Large intestine (tissue), 3 donors: Measurements from ENCODE around the gene TMEM51. TPM values are rescaled to one million over a fixed set of nuclear protein-coding genes. Genes with fewer than 3 reads are reported as not detected.

ENCODE experiments used
- DNase-seq, 2 donors: peaks; one replicate each; pipeline versions ENCODE4 v3.0.0 to v3.0.0-alpha.2; 2013
- H3K27ac ChIP-seq: one replicate; pipeline ENCODE4 v1.5.1; 2013; ENCODE audit warnings: low read length
- H3K27me3 ChIP-seq: 2 replicates; pipeline ENCODE4 v1.6.1; 2013; ENCODE audit warnings: low read length; ENCODE audit not compliant: control insufficient read depth, insufficient read depth
- H3K36me3 ChIP-seq: 2 replicates; pipeline ENCODE4 v1.6.1; 2013; ENCODE audit warnings: low read length; ENCODE audit not compliant: control insufficient read depth, insufficient read depth
- H3K4me1 ChIP-seq: one replicate; pipeline ENCODE4 v1.6.1; 2013; ENCODE audit warnings: low read length; ENCODE audit not compliant: control insufficient read depth, insufficient read depth
- H3K4me3 ChIP-seq: one replicate; pipeline ENCODE4 v1.5.1; 2013; ENCODE audit warnings: low read length
- H3K9me3 ChIP-seq: one replicate; pipeline ENCODE4 v1.6.1; 2013; ENCODE audit warnings: mild to moderate bottlenecking, low read depth, low read length, moderate library complexity; ENCODE audit not compliant: control insufficient read depth
- WGBS: methylation state at CpG from one replicate; pipeline ENCODE4 v1.1.5; 2013; ENCODE audit warnings: low lambda C conversion rate; ENCODE audit not compliant: insufficient coverage; 5-methylcytosine and 5-hydroxymethylcytosine counted together
- polyA plus RNA-seq: library from polyadenylated mRNA; unstranded; fragments of 120-200 nt; gene quantifications from one replicate; pipeline ENCODE4 v1.2.1, GENCODE V29; 2013

The TMEM51 gene
- polyA plus RNA-seq, 1 donor = 35.7 TPM

GRCh38 chr1:15114884-15115283, 38.7 kb upstream of the TMEM51 start:
- Histone ChIP-seq H3K27me3 (no peaks in the 10 kb centered on the region), H3K27ac (no peak overlapping the region), H3K9me3 (no peaks in the 10 kb centered on the region), H3K4me3 (no peak overlapping the region), H3K36me3 (peaks cover 9% of the 10 kb centered on the region), H3K4me1 (no peaks in the 10 kb centered on the region)
- DNase-seq = no peak
- WGBS = no CpG with 5 or more reads among the region's 13 CpGs

- no peak for DNase-seq
- no peaks in the 10 kb centered on the region for H3K27me3 ChIP-seq
- H3K36me3 ChIP-seq = peaks cover 10% of the 10 kb centered on the region
- 100% methylated on average over 2 of the region's 15 CpGs for WGBS
- no peak overlapping the region for H3K27ac ChIP-seq
- no peak overlapping the region for H3K4me3 ChIP-seq
- no peaks in the 10 kb centered on the region for H3K9me3 ChIP-seq
- H3K4me1 ChIP-seq = no peaks in the 10 kb centered on the region
Measured at GRCh38 chr1:15115542-15116330, 37.8 kb upstream of the TMEM51 start.

- Histone ChIP-seq H3K4me3 (no peak overlapping the region), H3K27ac (no peak overlapping the region), H3K27me3 (no peaks in the 10 kb centered on the region), H3K9me3 (no peaks in the 10 kb centered on the region), H3K4me1 (no peaks in the 10 kb centered on the region), H3K36me3 (peaks cover 12% of the 10 kb centered on the region)
- WGBS = 0% methylated on average over 1 of the region's 5 CpGs
- peak in 1 of 2 donors; percentile 40 for DNase-seq
Measured at GRCh38 chr1:15116966-15117365, 36.6 kb upstream of the TMEM51 start.

GRCh38 chr1:15117671-15118325, 35.7 kb upstream of the TMEM51 start:
- Histone ChIP-seq H3K27me3 (no peaks in the 10 kb centered on the region), H3K4me3 (no peak overlapping the region), H3K4me1 (no peaks in the 10 kb centered on the region), H3K9me3 (no peaks in the 10 kb centered on the region), H3K36me3 (peaks cover 12% of the 10 kb centered on the region), H3K27ac (no peak overlapping the region)
- no peak for DNase-seq
- WGBS = no CpG with 5 or more reads among the region's 8 CpGs

GRCh38 chr1:15118579-15118978, 35.0 kb upstream of the TMEM51 start:
- Histone ChIP-seq H3K27ac (no peak overlapping the region), H3K4me1 (no peaks in the 10 kb centered on the region), H3K27me3 (no peaks in the 10 kb centered on the region), H3K9me3 (no peaks in the 10 kb centered on the region), H3K36me3 (peaks cover 12% of the 10 kb centered on the region), H3K4me3 (no peak overlapping the region)
- DNase-seq = no peak
- WGBS = 100% methylated on average over 1 of the region's 8 CpGs

- WGBS = no CpG with 5 or more reads among the region's 13 CpGs
Measured at GRCh38 chr1:15120251-15120945, 33.1 kb upstream of the TMEM51 start.

GRCh38 chr1:15122331-15122730, 31.2 kb upstream of the TMEM51 start:
- no CpG with 5 or more reads among the region's 7 CpGs for WGBS
- no peak overlapping the region for H3K4me3 ChIP-seq
- H3K9me3 ChIP-seq = no peaks in the 10 kb centered on the region
- no peak overlapping the region for H3K27ac ChIP-seq
- no peaks in the 10 kb centered on the region for H3K4me1 ChIP-seq
- H3K27me3 ChIP-seq = no peaks in the 10 kb centered on the region
- peaks cover 8% of the 10 kb centered on the region for H3K36me3 ChIP-seq
- DNase-seq = no peak

More at GRCh38 chr1:15120251-15120945, 33.1 kb upstream of the TMEM51 start:
- DNase-seq = no peak
- Histone ChIP-seq H3K27ac (no peak overlapping the region), H3K27me3 (no peaks in the 10 kb centered on the region), H3K4me1 (no peaks in the 10 kb centered on the region), H3K4me3 (no peak overlapping the region), H3K9me3 (no peaks in the 10 kb centered on the region), H3K36me3 (peaks cover 8% of the 10 kb centered on the region)

GRCh38 chr1:15123270-15123669, 30.3 kb upstream of the TMEM51 start:
- 80% methylated on average over 1 of the region's 5 CpGs for WGBS
- no peaks in the 10 kb centered on the region for H3K4me1 ChIP-seq
- H3K27me3 ChIP-seq = no peaks in the 10 kb centered on the region

GRCh38 chr1:15123925-15124324, 29.6 kb upstream of the TMEM51 start:
- peaks cover 3% of the 10 kb centered on the region for H3K36me3 ChIP-seq
- H3K4me1 ChIP-seq = no peaks in the 10 kb centered on the region
- H3K9me3 ChIP-seq = no peaks in the 10 kb centered on the region
- H3K27me3 ChIP-seq = no peaks in the 10 kb centered on the region
- WGBS = no CpG with 5 or more reads among the region's 9 CpGs
- no peak overlapping the region for H3K4me3 ChIP-seq
- no peak for DNase-seq
- H3K27ac ChIP-seq = no peak overlapping the region

More at GRCh38 chr1:15123270-15123669, 30.3 kb upstream of the TMEM51 start:
- DNase-seq = no peak
- H3K9me3 ChIP-seq = no peaks in the 10 kb centered on the region
- H3K27ac ChIP-seq = no peak overlapping the region
- peaks cover 5% of the 10 kb centered on the region for H3K36me3 ChIP-seq
- H3K4me3 ChIP-seq = no peak overlapping the region

- Histone ChIP-seq H3K9me3 (no peaks in the 10 kb centered on the region), H3K36me3 (peaks cover 3% of the 10 kb centered on the region), H3K4me1 (no peaks in the 10 kb centered on the region), H3K27ac (no peak overlapping the region), H3K27me3 (no peaks in the 10 kb centered on the region), H3K4me3 (no peak overlapping the region)
- no peak for DNase-seq
- WGBS = no CpG with 5 or more reads among the region's 25 CpGs
Measured at GRCh38 chr1:15124362-15125100, 29.0 kb upstream of the TMEM51 start.
